BLaER1 (cell line): ENCODE results near the gene MORN5.

Source experiments
- H3K27ac ChIP-seq: shearing (Covaris generic); formaldehyde crosslinking; 2 replicates; pipeline ENCODE4 v1.8.1; 2022
- H3K27me3 ChIP-seq: shearing (Covaris generic); formaldehyde crosslinking; 2 replicates; pipeline ENCODE4 v1.8.1; 2022
- H3K36me3 ChIP-seq: shearing (Covaris generic); formaldehyde crosslinking; 2 replicates; pipeline ENCODE4 v1.8.1; 2022
- H3K4me1 ChIP-seq: shearing (Covaris generic); formaldehyde crosslinking; 2 replicates; pipeline ENCODE4 v1.8.1; 2022
- H3K4me2 ChIP-seq: shearing (Covaris generic); formaldehyde crosslinking; 2 replicates; pipeline ENCODE4 v1.8.1; 2022
- H3K4me3 ChIP-seq: shearing (Covaris generic); formaldehyde crosslinking; 2 replicates; pipeline ENCODE4 v1.8.1; 2022
- H3K9ac ChIP-seq: shearing (Covaris generic); formaldehyde crosslinking; 2 replicates; pipeline ENCODE4 v1.8.1; 2022
- H3K9me3 ChIP-seq: shearing (Covaris generic); formaldehyde crosslinking; 2 replicates; pipeline ENCODE4 v1.8.1; 2022
- H4K20me1 ChIP-seq: shearing (Covaris generic); formaldehyde crosslinking; 2 replicates; pipeline ENCODE4 v1.8.1; 2022
- Cebpa-rat ChIP-seq: shearing (Covaris generic); IDR thresholded peaks from 2 replicates; pipeline ENCODE4 v1.8.1; 2022

MORN5 gene

GRCh38 chr9:122227575-122227900 is 67.8 kb downstream of the MORN5 start:
- Histone ChIP-seq H3K4me1 (peaks cover 21% of the 10 kb centered on the region), H4K20me1 (peaks cover 18% of the 10 kb centered on the region; the same call in 1 of the 2 replicates), H3K9ac (no peak overlapping the region), H3K4me3 (no peak overlapping the region), H3K4me2 (no peak overlapping the region), H3K9me3 (peaks cover 8% of the 10 kb centered on the region; the same call in 1 of the 2 replicates), H3K36me3 (no peaks in the 10 kb centered on the region), H3K27ac (no peak overlapping the region), H3K27me3 (peaks cover 68% of the 10 kb centered on the region)
- TF ChIP-seq Cebpa-rat, result no peak

- no peak overlapping the region for H3K27ac ChIP-seq
- peaks cover 18% of the 10 kb centered on the region; the same call in 1 of the 2 replicates for H4K20me1 ChIP-seq
- H3K36me3 ChIP-seq, result no peaks in the 10 kb centered on the region
- peaks cover 14% of the 10 kb centered on the region for H3K4me1 ChIP-seq
- TF ChIP-seq Cebpa-rat, result no peak
- H3K27me3 ChIP-seq, result peaks cover 63% of the 10 kb centered on the region
- peaks cover 8% of the 10 kb centered on the region; the same call in 1 of the 2 replicates for H3K9me3 ChIP-seq
- H3K4me3 ChIP-seq, result peak overlapping the region; percentile 64
- peak overlapping the region; percentile 41; the same call in 1 of the 2 replicates for H3K9ac ChIP-seq
- peak overlapping the region; percentile 96 for H3K4me2 ChIP-seq
These were observed 68.5 kb downstream of the MORN5 start for GRCh38 chr9:122228191-122228567.

- peak within 1 kb of the TSS; percentile 41; the same call in 1 of the 2 replicates for H3K9ac ChIP-seq
- H3K4me3 ChIP-seq, result peak within 1 kb of the TSS; percentile 64
- peaks cover 18% of the 10 kb centered on the region; the same call in 1 of the 2 replicates for H4K20me1 ChIP-seq
- no peaks in the 10 kb centered on the region for H3K36me3 ChIP-seq
- H3K27me3 ChIP-seq, result peaks cover 59% of the 10 kb centered on the region
- H3K4me2 ChIP-seq, result peak within 1 kb of the TSS; percentile 96
- TF ChIP-seq Cebpa-rat, result no peak
- peaks cover 8% of the 10 kb centered on the region; the same call in 1 of the 2 replicates for H3K9me3 ChIP-seq
- peaks cover 14% of the 10 kb centered on the region for H3K4me1 ChIP-seq
- H3K27ac ChIP-seq, result no peak within 1 kb of the TSS
These were observed 69.1 kb downstream of the MORN5 start, which contains the start of gene LHX6 for GRCh38 chr9:122228568-122229484. Gene LHX6 (minus strand): TSS chr9:122228957. CDS start chr9:122228740, 217 bp downstream.

- Histone ChIP-seq H3K4me1 (peaks cover 14% of the 10 kb centered on the region), H4K20me1 (peaks cover 18% of the 10 kb centered on the region; the same call in 1 of the 2 replicates), H3K36me3 (no peaks in the 10 kb centered on the region), H3K4me3 (no peak overlapping the region), H3K27me3 (peaks cover 59% of the 10 kb centered on the region), H3K27ac (no peak overlapping the region), H3K4me2 (0 out of 2 replicates have a peak overlapping the region, but pooled peaks have one; percentile 96), H3K9me3 (peaks cover 8% of the 10 kb centered on the region; the same call in 1 of the 2 replicates), H3K9ac (no peak overlapping the region)
- no peak for TF ChIP-seq Cebpa-rat
These were observed 69.8 kb downstream of the MORN5 start for GRCh38 chr9:122229485-122229837.

GRCh38 chr9:122232796-122233306 is 73.1 kb downstream of the MORN5 start:
- H3K27me3 ChIP-seq, result peaks cover 29% of the 10 kb centered on the region

GRCh38 chr9:122234022-122234748 is 74.5 kb downstream of the MORN5 start:
- Histone ChIP-seq H3K9ac (no peak overlapping the region), H4K20me1 (0 out of 2 replicates have a peak, but pooled peaks cover 5% of the 10 kb centered on the region), H3K27me3 (peaks cover 16% of the 10 kb centered on the region), H3K4me3 (no peak overlapping the region), H3K27ac (no peak overlapping the region), H3K9me3 (no peaks in the 10 kb centered on the region), H3K4me1 (peaks cover 1% of the 10 kb centered on the region; the same call in 1 of the 2 replicates), H3K4me2 (no peak overlapping the region), H3K36me3 (peaks cover 10% of the 10 kb centered on the region)
- no peak for TF ChIP-seq Cebpa-rat

More at GRCh38 chr9:122232796-122233306, 73.1 kb downstream of the MORN5 start:
- no peak overlapping the region for H3K4me3 ChIP-seq
- H3K36me3 ChIP-seq, result no peaks in the 10 kb centered on the region
- TF ChIP-seq Cebpa-rat, result no peak
- H3K9me3 ChIP-seq, result no peaks in the 10 kb centered on the region
- H3K4me2 ChIP-seq, result no peak overlapping the region
- no peak overlapping the region for H3K9ac ChIP-seq
- 0 out of 2 replicates have a peak, but pooled peaks cover 9% of the 10 kb centered on the region for H4K20me1 ChIP-seq
- H3K4me1 ChIP-seq, result peaks cover 14% of the 10 kb centered on the region
- H3K27ac ChIP-seq, result no peak overlapping the region

GRCh38 chr9:122236681-122237080 is 77.0 kb downstream of the MORN5 start:
- no peaks in the 10 kb centered on the region for H3K27me3 ChIP-seq
- no peak overlapping the region for H3K4me2 ChIP-seq
- H3K9me3 ChIP-seq, result no peaks in the 10 kb centered on the region
- H3K9ac ChIP-seq, result no peak overlapping the region
- H3K4me3 ChIP-seq, result no peak overlapping the region
- no peaks in the 10 kb centered on the region for H3K4me1 ChIP-seq
- TF ChIP-seq Cebpa-rat, result no peak
- H4K20me1 ChIP-seq, result 0 out of 2 replicates have a peak, but pooled peaks cover 6% of the 10 kb centered on the region
- no peak overlapping the region for H3K27ac ChIP-seq
- H3K36me3 ChIP-seq, result peaks cover 32% of the 10 kb centered on the region

- Histone ChIP-seq H4K20me1 (0 out of 2 replicates have a peak, but pooled peaks cover 6% of the 10 kb centered on the region), H3K27me3 (no peaks in the 10 kb centered on the region), H3K4me3 (no peak overlapping the region), H3K4me2 (no peak overlapping the region), H3K36me3 (peaks cover 63% of the 10 kb centered on the region), H3K9me3 (no peaks in the 10 kb centered on the region), H3K27ac (no peak overlapping the region), H3K4me1 (no peaks in the 10 kb centered on the region), H3K9ac (no peak overlapping the region)
- no peak for TF ChIP-seq Cebpa-rat
These were observed 80.0 kb downstream of the MORN5 start for GRCh38 chr9:122239722-122240121.

- Histone ChIP-seq H4K20me1 (peaks cover 21% of the 10 kb centered on the region; the same call in 1 of the 2 replicates), H3K4me2 (no peak overlapping the region), H3K4me1 (no peaks in the 10 kb centered on the region), H3K4me3 (no peak overlapping the region), H3K27ac (no peak overlapping the region), H3K9me3 (no peaks in the 10 kb centered on the region), H3K9ac (no peak overlapping the region), H3K27me3 (no peaks in the 10 kb centered on the region), H3K36me3 (peaks cover 96% of the 10 kb centered on the region)
- no peak for TF ChIP-seq Cebpa-rat
These were observed 84.6 kb downstream of the MORN5 start for GRCh38 chr9:122244349-122244748.
